K562 (cell line): ENCODE data around the gene KLHL29.

Experiments used
- ATF1 ChIP-seq, 2 experiments: fragments of 450-650 bp in 1 of 2; IDR thresholded peaks; 2 replicates each; pipeline ENCODE4 v1.6.1; 2016; ENCODE audit warnings: missing compliant biosample characterization in 1 of 2, missing genetic modification characterization in 1 of 2
- CBFB ChIP-seq: sonication (generic); formaldehyde crosslinking; IDR thresholded peaks from 2 replicates; pipeline ENCODE4 v1.4.0; 2020; ENCODE audit warnings: mild to moderate bottlenecking, missing genetic modification reagents
- EP300 ChIP-seq: IDR thresholded peaks from 2 replicates; pipeline ENCODE4 v1.6.1; 2012; ENCODE audit warnings: low read length, improper control_type of control experiment
- EZH2 ChIP-seq: IDR thresholded peaks from 2 replicates; pipeline ENCODE4 v1.6.1; 2012; ENCODE audit warnings: low read depth, mild to moderate bottlenecking, inconsistent platforms, low read length, borderline replicate concordance
- HDAC2 ChIP-seq: fragments of 450-650 bp; IDR thresholded peaks from 2 replicates; pipeline ENCODE4 v1.6.1; 2016; ENCODE audit warnings: mild to moderate bottlenecking
- NR2C2 ChIP-seq, 2 experiments: fragments of 200-800 bp in 1 of 2; sonication (Bioruptor generic) in 1 of 2; sonication (generic) in 1 of 2; formaldehyde crosslinking in 1 of 2; IDR thresholded peaks; 2 replicates each; pipeline versions ENCODE4 v1.6.1 to v1.8.0; 2016 to 2022; ENCODE audit warnings: mild to moderate bottlenecking in 1 of 2, missing compliant biosample characterization in 1 of 2, missing genetic modification characterization in 1 of 2, missing genetic modification reagents in 1 of 2
- RAD21 ChIP-seq, 2 experiments: fragments of 250-450 bp in 1 of 2; fragments of 450-650 bp in 1 of 2; sonication (Bioruptor Pico) in 1 of 2; formaldehyde crosslinking in 1 of 2; IDR thresholded peaks in 1 of 2; conservative IDR thresholded peaks in 1 of 2; 2 replicates each; pipeline versions ENCODE4 v1.4.0 to v1.8.0; 2020 to 2022; ENCODE audit warnings: mild to moderate bottlenecking in 2 of 2, moderate library complexity in 1 of 2
- RNF2 ChIP-seq: sonication (generic); IDR thresholded peaks from 2 replicates; pipeline ENCODE4 v1.6.1; 2016
- TAL1 ChIP-seq: fragments of 450-650 bp; IDR thresholded peaks from 2 replicates; pipeline ENCODE4 v1.6.1; 2016; ENCODE audit warnings: mild to moderate bottlenecking
- ZKSCAN8 ChIP-seq: fragments of 200-800 bp; sonication (Bioruptor generic); IDR thresholded peaks from 2 replicates; pipeline ENCODE4 v1.6.1; 2016; ENCODE audit warnings: missing genetic modification characterization, missing compliant biosample characterization
- ZNF561 ChIP-seq: fragments of 450-650 bp; formaldehyde crosslinking; conservative IDR thresholded peaks from 2 replicates; pipeline ENCODE4 v1.4.0; 2020; ENCODE audit warnings: mild to moderate bottlenecking, moderate library complexity
- TF ChIP-seq, protein P1 (sequence below): fragments of 200-600 bp; sonication (generic); IDR thresholded peaks from one replicate; pipeline ENCODE4 v1.6.1; 2012; ENCODE audit warnings: mild to moderate bottlenecking, low read depth, low read length, inconsistent platforms
- TF ChIP-seq, protein P2 (sequence below), 3 experiments: IDR thresholded peaks in 2 of 3; conservative IDR thresholded peaks in 1 of 3; 2 replicates each; pipeline ENCODE4 v1.5.1; 2011 to 2012; ENCODE audit warnings: low read length in 3 of 3, mild to moderate bottlenecking in 3 of 3, control low read depth in 2 of 3, improper control_type of control experiment in 1 of 3, inconsistent platforms in 1 of 3, low read depth in 1 of 3, mixed read lengths in 1 of 3, moderate library complexity in 1 of 3; ENCODE audit not compliant: insufficient read depth in 2 of 3
- TF ChIP-seq, protein P3 (sequence below): fragments of 200-800 bp; sonication (Bioruptor generic); IDR thresholded peaks from 2 replicates; pipeline ENCODE4 v1.6.1; 2017; ENCODE audit warnings: missing genetic modification characterization, missing compliant biosample characterization

DNA sequence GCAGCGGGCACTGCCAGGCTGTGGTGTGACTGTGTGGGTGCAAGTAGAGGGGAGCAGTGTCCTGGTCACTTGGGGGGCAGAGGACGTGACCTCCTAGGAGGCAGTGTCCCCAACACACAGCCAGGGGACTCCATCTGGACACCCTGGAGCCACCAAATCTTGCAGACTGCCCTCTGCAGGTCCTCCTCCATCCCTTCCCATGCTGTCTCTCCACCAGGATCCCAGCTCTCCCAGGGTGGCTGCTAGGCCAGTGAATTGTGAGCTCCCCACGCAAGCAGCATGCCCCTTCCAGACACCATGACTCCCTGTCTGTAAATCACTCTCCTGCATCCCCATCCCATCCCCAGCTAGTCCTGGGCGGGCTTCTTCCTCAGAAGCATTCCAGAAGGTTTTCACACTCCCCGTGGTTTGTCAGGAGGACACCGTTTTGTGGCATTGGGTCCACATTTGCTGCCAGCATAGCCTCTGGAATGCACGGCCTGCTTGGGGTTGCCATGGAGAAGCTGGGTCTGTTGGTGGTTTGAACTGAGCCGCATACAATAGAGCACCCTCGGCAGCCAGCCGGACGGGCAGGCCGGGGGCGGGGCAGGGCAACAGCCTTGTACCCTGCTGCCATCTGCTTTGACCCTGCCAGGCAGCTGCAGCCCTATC, 210.7 kb downstream of the KLHL29 start:
- TF ChIP-seq ATF1 (CRISPR knock-in tag; IDR thresholded peaks at IDR 0.05) (no peak), ATF1 (tag; IDR thresholded peaks at IDR 0.05) (no peak), EZH2 (no peak), RNF2 (no peak), HDAC2 (no peak), ZKSCAN8 (no peak), CBFB (CRISPR knock-in tag) (no peak), TAL1 (no peak), NR2C2 (CRISPR knock-in tag; IDR thresholded peaks at IDR 0.05) (no peak), NR2C2 (tag; IDR thresholded peaks at IDR 0.05) (no peak), ZNF561 (CRISPR knock-in tag) (no peak), EP300 (no peak), RAD21 (CRISPR knock-in tag; conservative IDR thresholded peaks at IDR 0.05 in 1 of 2, IDR thresholded peaks at IDR 0.05 in 1 of 2) (no peak)
- TF ChIP-seq, protein P1, sequence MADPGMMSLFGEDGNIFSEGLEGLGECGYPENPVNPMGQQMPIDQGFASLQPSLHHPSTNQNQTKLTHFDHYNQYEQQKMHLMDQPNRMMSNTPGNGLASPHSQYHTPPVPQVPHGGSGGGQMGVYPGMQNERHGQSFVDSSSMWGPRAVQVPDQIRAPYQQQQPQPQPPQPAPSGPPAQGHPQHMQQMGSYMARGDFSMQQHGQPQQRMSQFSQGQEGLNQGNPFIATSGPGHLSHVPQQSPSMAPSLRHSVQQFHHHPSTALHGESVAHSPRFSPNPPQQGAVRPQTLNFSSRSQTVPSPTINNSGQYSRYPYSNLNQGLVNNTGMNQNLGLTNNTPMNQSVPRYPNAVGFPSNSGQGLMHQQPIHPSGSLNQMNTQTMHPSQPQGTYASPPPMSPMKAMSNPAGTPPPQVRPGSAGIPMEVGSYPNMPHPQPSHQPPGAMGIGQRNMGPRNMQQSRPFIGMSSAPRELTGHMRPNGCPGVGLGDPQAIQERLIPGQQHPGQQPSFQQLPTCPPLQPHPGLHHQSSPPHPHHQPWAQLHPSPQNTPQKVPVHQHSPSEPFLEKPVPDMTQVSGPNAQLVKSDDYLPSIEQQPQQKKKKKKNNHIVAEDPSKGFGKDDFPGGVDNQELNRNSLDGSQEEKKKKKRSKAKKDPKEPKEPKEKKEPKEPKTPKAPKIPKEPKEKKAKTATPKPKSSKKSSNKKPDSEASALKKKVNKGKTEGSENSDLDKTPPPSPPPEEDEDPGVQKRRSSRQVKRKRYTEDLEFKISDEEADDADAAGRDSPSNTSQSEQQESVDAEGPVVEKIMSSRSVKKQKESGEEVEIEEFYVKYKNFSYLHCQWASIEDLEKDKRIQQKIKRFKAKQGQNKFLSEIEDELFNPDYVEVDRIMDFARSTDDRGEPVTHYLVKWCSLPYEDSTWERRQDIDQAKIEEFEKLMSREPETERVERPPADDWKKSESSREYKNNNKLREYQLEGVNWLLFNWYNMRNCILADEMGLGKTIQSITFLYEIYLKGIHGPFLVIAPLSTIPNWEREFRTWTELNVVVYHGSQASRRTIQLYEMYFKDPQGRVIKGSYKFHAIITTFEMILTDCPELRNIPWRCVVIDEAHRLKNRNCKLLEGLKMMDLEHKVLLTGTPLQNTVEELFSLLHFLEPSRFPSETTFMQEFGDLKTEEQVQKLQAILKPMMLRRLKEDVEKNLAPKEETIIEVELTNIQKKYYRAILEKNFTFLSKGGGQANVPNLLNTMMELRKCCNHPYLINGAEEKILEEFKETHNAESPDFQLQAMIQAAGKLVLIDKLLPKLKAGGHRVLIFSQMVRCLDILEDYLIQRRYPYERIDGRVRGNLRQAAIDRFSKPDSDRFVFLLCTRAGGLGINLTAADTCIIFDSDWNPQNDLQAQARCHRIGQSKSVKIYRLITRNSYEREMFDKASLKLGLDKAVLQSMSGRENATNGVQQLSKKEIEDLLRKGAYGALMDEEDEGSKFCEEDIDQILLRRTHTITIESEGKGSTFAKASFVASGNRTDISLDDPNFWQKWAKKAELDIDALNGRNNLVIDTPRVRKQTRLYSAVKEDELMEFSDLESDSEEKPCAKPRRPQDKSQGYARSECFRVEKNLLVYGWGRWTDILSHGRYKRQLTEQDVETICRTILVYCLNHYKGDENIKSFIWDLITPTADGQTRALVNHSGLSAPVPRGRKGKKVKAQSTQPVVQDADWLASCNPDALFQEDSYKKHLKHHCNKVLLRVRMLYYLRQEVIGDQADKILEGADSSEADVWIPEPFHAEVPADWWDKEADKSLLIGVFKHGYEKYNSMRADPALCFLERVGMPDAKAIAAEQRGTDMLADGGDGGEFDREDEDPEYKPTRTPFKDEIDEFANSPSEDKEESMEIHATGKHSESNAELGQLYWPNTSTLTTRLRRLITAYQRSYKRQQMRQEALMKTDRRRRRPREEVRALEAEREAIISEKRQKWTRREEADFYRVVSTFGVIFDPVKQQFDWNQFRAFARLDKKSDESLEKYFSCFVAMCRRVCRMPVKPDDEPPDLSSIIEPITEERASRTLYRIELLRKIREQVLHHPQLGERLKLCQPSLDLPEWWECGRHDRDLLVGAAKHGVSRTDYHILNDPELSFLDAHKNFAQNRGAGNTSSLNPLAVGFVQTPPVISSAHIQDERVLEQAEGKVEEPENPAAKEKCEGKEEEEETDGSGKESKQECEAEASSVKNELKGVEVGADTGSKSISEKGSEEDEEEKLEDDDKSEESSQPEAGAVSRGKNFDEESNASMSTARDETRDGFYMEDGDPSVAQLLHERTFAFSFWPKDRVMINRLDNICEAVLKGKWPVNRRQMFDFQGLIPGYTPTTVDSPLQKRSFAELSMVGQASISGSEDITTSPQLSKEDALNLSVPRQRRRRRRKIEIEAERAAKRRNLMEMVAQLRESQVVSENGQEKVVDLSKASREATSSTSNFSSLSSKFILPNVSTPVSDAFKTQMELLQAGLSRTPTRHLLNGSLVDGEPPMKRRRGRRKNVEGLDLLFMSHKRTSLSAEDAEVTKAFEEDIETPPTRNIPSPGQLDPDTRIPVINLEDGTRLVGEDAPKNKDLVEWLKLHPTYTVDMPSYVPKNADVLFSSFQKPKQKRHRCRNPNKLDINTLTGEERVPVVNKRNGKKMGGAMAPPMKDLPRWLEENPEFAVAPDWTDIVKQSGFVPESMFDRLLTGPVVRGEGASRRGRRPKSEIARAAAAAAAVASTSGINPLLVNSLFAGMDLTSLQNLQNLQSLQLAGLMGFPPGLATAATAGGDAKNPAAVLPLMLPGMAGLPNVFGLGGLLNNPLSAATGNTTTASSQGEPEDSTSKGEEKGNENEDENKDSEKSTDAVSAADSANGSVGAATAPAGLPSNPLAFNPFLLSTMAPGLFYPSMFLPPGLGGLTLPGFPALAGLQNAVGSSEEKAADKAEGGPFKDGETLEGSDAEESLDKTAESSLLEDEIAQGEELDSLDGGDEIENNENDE, result no peak
- TF ChIP-seq, protein P2, sequence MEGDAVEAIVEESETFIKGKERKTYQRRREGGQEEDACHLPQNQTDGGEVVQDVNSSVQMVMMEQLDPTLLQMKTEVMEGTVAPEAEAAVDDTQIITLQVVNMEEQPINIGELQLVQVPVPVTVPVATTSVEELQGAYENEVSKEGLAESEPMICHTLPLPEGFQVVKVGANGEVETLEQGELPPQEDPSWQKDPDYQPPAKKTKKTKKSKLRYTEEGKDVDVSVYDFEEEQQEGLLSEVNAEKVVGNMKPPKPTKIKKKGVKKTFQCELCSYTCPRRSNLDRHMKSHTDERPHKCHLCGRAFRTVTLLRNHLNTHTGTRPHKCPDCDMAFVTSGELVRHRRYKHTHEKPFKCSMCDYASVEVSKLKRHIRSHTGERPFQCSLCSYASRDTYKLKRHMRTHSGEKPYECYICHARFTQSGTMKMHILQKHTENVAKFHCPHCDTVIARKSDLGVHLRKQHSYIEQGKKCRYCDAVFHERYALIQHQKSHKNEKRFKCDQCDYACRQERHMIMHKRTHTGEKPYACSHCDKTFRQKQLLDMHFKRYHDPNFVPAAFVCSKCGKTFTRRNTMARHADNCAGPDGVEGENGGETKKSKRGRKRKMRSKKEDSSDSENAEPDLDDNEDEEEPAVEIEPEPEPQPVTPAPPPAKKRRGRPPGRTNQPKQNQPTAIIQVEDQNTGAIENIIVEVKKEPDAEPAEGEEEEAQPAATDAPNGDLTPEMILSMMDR (IDR thresholded peaks at IDR 0.05 in 2 of 3, conservative IDR thresholded peaks at IDR 0.05 in 1 of 3; ENCODE audit: insufficient read depth in 2 of 3, low read depth in 1 of 3, low read length in 3 of 3), result peak in 1 of 3 experiments; percentile 10; a peak in 1 of 6 replicates
- TF ChIP-seq, protein P3, sequence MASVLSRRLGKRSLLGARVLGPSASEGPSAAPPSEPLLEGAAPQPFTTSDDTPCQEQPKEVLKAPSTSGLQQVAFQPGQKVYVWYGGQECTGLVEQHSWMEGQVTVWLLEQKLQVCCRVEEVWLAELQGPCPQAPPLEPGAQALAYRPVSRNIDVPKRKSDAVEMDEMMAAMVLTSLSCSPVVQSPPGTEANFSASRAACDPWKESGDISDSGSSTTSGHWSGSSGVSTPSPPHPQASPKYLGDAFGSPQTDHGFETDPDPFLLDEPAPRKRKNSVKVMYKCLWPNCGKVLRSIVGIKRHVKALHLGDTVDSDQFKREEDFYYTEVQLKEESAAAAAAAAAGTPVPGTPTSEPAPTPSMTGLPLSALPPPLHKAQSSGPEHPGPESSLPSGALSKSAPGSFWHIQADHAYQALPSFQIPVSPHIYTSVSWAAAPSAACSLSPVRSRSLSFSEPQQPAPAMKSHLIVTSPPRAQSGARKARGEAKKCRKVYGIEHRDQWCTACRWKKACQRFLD (CRISPR knock-in tag), result no peak
